OCI-LY1 (cell line): ENCODE data around the gene ARHGAP25.
A peak's percentile ranks its signal among the peaks of the same experiment; 100 is the strongest.

Experiments used
- H2AFZ ChIP-seq: fragments of 200-600 bp; sonication (generic), shearing (Covaris generic); 2 replicates; pipeline ENCODE4 v1.6.0; 2014; ENCODE audit warnings: antibody characterized with exemption, mild to moderate bottlenecking, low read length
- H3F3A ChIP-seq: fragments of 200-600 bp; sonication (generic), shearing (Covaris generic); 2 replicates; pipeline ENCODE4 v1.6.0; 2014; ENCODE audit warnings: mild to moderate bottlenecking, antibody characterized with exemption, low read length, moderate library complexity; ENCODE audit not compliant: insufficient read depth
- H3K27ac ChIP-seq: fragments of 200-600 bp; sonication (generic); 2 replicates; pipeline ENCODE4 v1.5.1; 2014; ENCODE audit warnings: low read length, mixed run types, mild to moderate bottlenecking, low read depth; ENCODE audit not compliant: poor library complexity, severe bottlenecking
- H3K27me3 ChIP-seq: fragments of 200-600 bp; sonication (generic); 2 replicates; pipeline ENCODE4 v1.6.0; 2014; ENCODE audit warnings: antibody characterized with exemption, mild to moderate bottlenecking, low read length, moderate library complexity; ENCODE audit not compliant: insufficient read depth
- H3K36me3 ChIP-seq: fragments of 200-600 bp; sonication (generic); 2 replicates; pipeline ENCODE4 v1.6.1; 2014; ENCODE audit warnings: mild to moderate bottlenecking, antibody characterized with exemption, low read length, moderate library complexity, mixed read lengths; ENCODE audit not compliant: insufficient read depth
- H3K4me1 ChIP-seq: fragments of 200-600 bp; sonication (generic); 2 replicates; pipeline ENCODE4 v1.5.1; 2014; ENCODE audit warnings: mild to moderate bottlenecking, low read length, moderate library complexity; ENCODE audit not compliant: insufficient read depth, severe bottlenecking
- H3K4me2 ChIP-seq: fragments of 200-600 bp; sonication (generic), shearing (Covaris generic); 2 replicates; pipeline ENCODE4 v1.6.1; 2014; ENCODE audit warnings: low read length
- H3K4me3 ChIP-seq: fragments of 200-600 bp; sonication (generic); 2 replicates; pipeline ENCODE4 v1.5.1; 2014; ENCODE audit warnings: low read length, low read depth, mild to moderate bottlenecking, mixed read lengths; ENCODE audit not compliant: poor library complexity, severe bottlenecking
- H3K79me2 ChIP-seq: fragments of 200-600 bp; shearing (Covaris generic); 2 replicates; pipeline ENCODE4 v1.6.1; 2016; ENCODE audit warnings: mixed run types, low read length, mixed read lengths; ENCODE audit not compliant: insufficient read depth
- H3K9ac ChIP-seq: fragments of 200-600 bp; sonication (generic), shearing (Covaris generic); 2 replicates; pipeline ENCODE4 v1.6.1; 2014; ENCODE audit warnings: mild to moderate bottlenecking, low read length, mixed read lengths
- H3K9me2 ChIP-seq: fragments of 200-600 bp; sonication (generic), shearing (Covaris generic); 2 replicates; pipeline ENCODE4 v1.6.1; 2014; ENCODE audit warnings: low read depth, mild to moderate bottlenecking, low read length, mixed read lengths
- H3K9me3 ChIP-seq: fragments of 200-600 bp; shearing (Covaris generic); 2 replicates; pipeline ENCODE4 v1.6.1; 2014; ENCODE audit warnings: low read length, mixed read lengths
- H4K20me1 ChIP-seq: fragments of 200-600 bp; sonication (generic), shearing (Covaris generic); 2 replicates; pipeline ENCODE4 v1.6.0; 2016; ENCODE audit warnings: mild to moderate bottlenecking, low read length; ENCODE audit not compliant: insufficient read depth
- CTCF ChIP-seq: fragments of 200-600 bp; sonication (generic), shearing (Covaris generic); IDR thresholded peaks from 2 replicates; pipeline ENCODE4 v1.5.1; 2017; ENCODE audit warnings: mild to moderate bottlenecking, antibody characterized with exemption, low read length, moderate library complexity, mixed read lengths
- EZH2 ChIP-seq: fragments of 200-600 bp; sonication (generic), shearing (Covaris generic); IDR thresholded peaks from 2 replicates; pipeline ENCODE4 v1.8.0; 2017; ENCODE audit warnings: borderline replicate concordance, mixed run types, mild to moderate bottlenecking, antibody characterized with exemption, low read length, moderate library complexity, mixed read lengths

ARHGAP25 gene

GRCh38 chr2:68710756-68711155, 23.9 kb upstream of the ARHGAP25 start:
- no peaks in the 10 kb centered on the region for H3K9me3 ChIP-seq
- H3K4me1 ChIP-seq = peaks cover 33% of the 10 kb centered on the region
- H2AFZ ChIP-seq = 0 out of 2 replicates have a peak overlapping the region, but pooled peaks have one; percentile 29
- no peaks in the 10 kb centered on the region for H3K36me3 ChIP-seq
- no peaks in the 10 kb centered on the region for H3K27me3 ChIP-seq
- no peak overlapping the region for H3K4me3 ChIP-seq
- H3K9ac ChIP-seq = 0 out of 2 replicates have a peak overlapping the region, but pooled peaks have one; percentile 3
- H3K4me2 ChIP-seq = peak overlapping the region; percentile 19; the same call in 1 of the 2 replicates
- H3K9me2 ChIP-seq = no peaks in the 10 kb centered on the region
- H3K79me2 ChIP-seq = no peaks in the 10 kb centered on the region
- H3K27ac ChIP-seq = peak overlapping the region; percentile 45
- no peaks in the 10 kb centered on the region for H3F3A ChIP-seq
- no peaks in the 10 kb centered on the region for H4K20me1 ChIP-seq
- TF ChIP-seq CTCF = no peak
- TF ChIP-seq EZH2 = no peak

- TF ChIP-seq CTCF = no peak
- no peak for TF ChIP-seq EZH2
- H3K36me3 ChIP-seq = no peaks in the 10 kb centered on the region
- no peaks in the 10 kb centered on the region for H4K20me1 ChIP-seq
- H2AFZ ChIP-seq = peak overlapping the region; percentile 66
- H3K4me3 ChIP-seq = peak overlapping the region; percentile 33
- H3K9me2 ChIP-seq = no peaks in the 10 kb centered on the region
- H3K27ac ChIP-seq = peak overlapping the region; percentile 72
- no peaks in the 10 kb centered on the region for H3K27me3 ChIP-seq
- peak overlapping the region; percentile 1; the same call in 1 of the 2 replicates for H3K9ac ChIP-seq
- no peaks in the 10 kb centered on the region for H3K9me3 ChIP-seq
- H3K4me1 ChIP-seq = peaks cover 23% of the 10 kb centered on the region
- no peaks in the 10 kb centered on the region for H3K79me2 ChIP-seq
- peak overlapping the region; percentile 47 for H3K4me2 ChIP-seq
- no peaks in the 10 kb centered on the region for H3F3A ChIP-seq
Measured at GRCh38 chr2:68714866-68715265, 19.7 kb upstream of the ARHGAP25 start.

- Histone ChIP-seq H2AFZ (peak overlapping the region; percentile 66), H3K4me2 (peak overlapping the region; percentile 47), H3K36me3 (no peaks in the 10 kb centered on the region), H3K9ac (peak overlapping the region; percentile 1; the same call in 1 of the 2 replicates), H3K27me3 (no peaks in the 10 kb centered on the region), H3K9me2 (no peaks in the 10 kb centered on the region), H3K27ac (peak overlapping the region; percentile 72), H3K9me3 (no peaks in the 10 kb centered on the region), H3K4me1 (peaks cover 18% of the 10 kb centered on the region), H3F3A (no peaks in the 10 kb centered on the region), H3K4me3 (peak overlapping the region; percentile 33), H3K79me2 (no peaks in the 10 kb centered on the region), H4K20me1 (no peaks in the 10 kb centered on the region)
- TF ChIP-seq EZH2 (no peak), CTCF (peak; percentile 80)
Measured at GRCh38 chr2:68715353-68716041, 19.1 kb upstream of the ARHGAP25 start.
